Measurements from ENCODE around the gene CYB561D2. TPM values are rescaled to one million over a fixed set of nuclear protein-coding genes. Genes with fewer than 3 reads are reported as not detected.

The CYB561D2 gene
- total and polyA plus RNA-seq, 2 donors = 20.4 to 28.5 TPM

GRCh38 chr3:50345586-50346234 is 5.0 kb upstream of the CYB561D2 start, which contains the start of gene ZMYND10:
ZMYND10 (minus strand) TSS chr3:50345732; CDS start chr3:50345579, 153 bp downstream.
- Histone ChIP-seq H3K4me1 (ENCODE audit: control insufficient read depth in 2 of 2, insufficient read depth in 2 of 2, low read length in 2 of 2) (peaks cover 17 to 45% of the 10 kb centered on the region in 2 donors), H3K36me3 (ENCODE audit: control insufficient read depth in 2 of 2, insufficient read depth in 2 of 2, low read length in 1 of 2) (peaks cover 14 to 16% of the 10 kb centered on the region in 2 donors), H3K27ac (ENCODE audit: low read depth in 1 of 2, low read length in 1 of 2) (no peak within 1 kb of the TSS), H3K4me3 (ENCODE audit: low read length in 2 of 2) (peak within 1 kb of the TSS; percentile 9 to 24), H3K27me3 (ENCODE audit: control insufficient read depth in 2 of 2, insufficient read depth in 1 of 2, low read length in 1 of 2) (peaks cover 0 to 12% of the 10 kb centered on the region in 2 donors), H3K9me3 (ENCODE audit: control insufficient read depth in 2 of 2, insufficient read depth in 1 of 2, low read length in 1 of 2) (peaks cover 0 to 4% of the 10 kb centered on the region in 2 donors)
- WGBS = 10% methylated on average over 45 of the region's 45 CpGs
- peak in 3 of 9 donors; percentile 53 to 76 (median 69) for DNase-seq (ENCODE audit: low read depth in 6 of 9, low spot score in 9 of 9)

- no peak overlapping the region for H3K27ac ChIP-seq (ENCODE audit: low read depth in 1 of 2, low read length in 1 of 2)
- H3K4me3 ChIP-seq (ENCODE audit: low read length in 2 of 2) = no peak overlapping the region
- DNase-seq (ENCODE audit: low read depth in 6 of 9, low spot score in 9 of 9) = peak in 4 of 9 donors; percentile 41 to 72 (median 57)
- peaks cover 14 to 22% of the 10 kb centered on the region in 2 donors for H3K36me3 ChIP-seq (ENCODE audit: control insufficient read depth in 2 of 2, insufficient read depth in 2 of 2, low read length in 1 of 2)
- no peaks in the 10 kb centered on the region for H3K9me3 ChIP-seq (ENCODE audit: control insufficient read depth in 2 of 2, insufficient read depth in 1 of 2, low read length in 1 of 2)
- H3K27me3 ChIP-seq (ENCODE audit: control insufficient read depth in 2 of 2, insufficient read depth in 1 of 2, low read length in 1 of 2) = peaks cover 0 to 6% of the 10 kb centered on the region in 2 donors
- WGBS = 31% methylated on average over 14 of the region's 14 CpGs
- peaks cover 22 to 44% of the 10 kb centered on the region in 2 donors for H3K4me1 ChIP-seq (ENCODE audit: control insufficient read depth in 2 of 2, insufficient read depth in 2 of 2, low read length in 2 of 2)
Observed at GRCh38 chr3:50347187-50347813, 3.4 kb upstream of the CYB561D2 start.

GRCh38 chr3:50350213-50350526 is 492 bp upstream of the CYB561D2 start:
- Histone ChIP-seq H3K27me3 (ENCODE audit: control insufficient read depth in 2 of 2, insufficient read depth in 1 of 2, low read length in 1 of 2) (peaks cover 0 to 6% of the 10 kb centered on the region in 2 donors), H3K27ac (ENCODE audit: low read depth in 1 of 2, low read length in 1 of 2) (peak overlapping the region; percentile 72 to 99), H3K36me3 (ENCODE audit: control insufficient read depth in 2 of 2, insufficient read depth in 2 of 2, low read length in 1 of 2) (peaks cover 36 to 48% of the 10 kb centered on the region in 2 donors), H3K4me3 (ENCODE audit: low read length in 2 of 2) (peak overlapping the region; percentile 66 to 99), H3K9me3 (ENCODE audit: control insufficient read depth in 2 of 2, insufficient read depth in 1 of 2, low read length in 1 of 2) (no peaks in the 10 kb centered on the region), H3K4me1 (ENCODE audit: control insufficient read depth in 2 of 2, insufficient read depth in 2 of 2, low read length in 2 of 2) (peaks cover 22 to 42% of the 10 kb centered on the region in 2 donors)
- WGBS = 21% methylated on average over 7 of the region's 7 CpGs
- no peak for DNase-seq (ENCODE audit: low read depth in 6 of 9, low spot score in 9 of 9)

- no peak overlapping the region for H3K27ac ChIP-seq (ENCODE audit: low read depth in 1 of 2, low read length in 1 of 2)
- H3K4me1 ChIP-seq (ENCODE audit: control insufficient read depth in 2 of 2, insufficient read depth in 2 of 2, low read length in 2 of 2) = peaks cover 14 to 36% of the 10 kb centered on the region in 2 donors
- peaks cover 48 to 58% of the 10 kb centered on the region in 2 donors for H3K36me3 ChIP-seq (ENCODE audit: control insufficient read depth in 2 of 2, insufficient read depth in 2 of 2, low read length in 1 of 2)
- 78% methylated on average over 11 of the region's 11 CpGs for WGBS
- H3K4me3 ChIP-seq (ENCODE audit: low read length in 2 of 2) = peak overlapping the region; percentile 66 to 99
- no peak for DNase-seq (ENCODE audit: low read depth in 6 of 9, low spot score in 9 of 9)
- no peaks in the 10 kb centered on the region for H3K9me3 ChIP-seq (ENCODE audit: control insufficient read depth in 2 of 2, insufficient read depth in 1 of 2, low read length in 1 of 2)
- H3K27me3 ChIP-seq (ENCODE audit: control insufficient read depth in 2 of 2, insufficient read depth in 1 of 2, low read length in 1 of 2) = no peaks in the 10 kb centered on the region
Observed at GRCh38 chr3:50351323-50351697, 648 bp downstream of the CYB561D2 start.

- 66% methylated on average over 2 of the region's 2 CpGs for WGBS
- DNase-seq (ENCODE audit: low read depth in 6 of 9, low spot score in 9 of 9) = no peak
- Histone ChIP-seq H3K4me3 (ENCODE audit: low read length in 2 of 2) (no peak overlapping the region), H3K9me3 (ENCODE audit: control insufficient read depth in 2 of 2, insufficient read depth in 1 of 2, low read length in 1 of 2) (no peaks in the 10 kb centered on the region), H3K27ac (ENCODE audit: low read depth in 1 of 2, low read length in 1 of 2) (no peak overlapping the region), H3K27me3 (ENCODE audit: control insufficient read depth in 2 of 2, insufficient read depth in 1 of 2, low read length in 1 of 2) (no peaks in the 10 kb centered on the region), H3K4me1 (ENCODE audit: control insufficient read depth in 2 of 2, insufficient read depth in 2 of 2, low read length in 2 of 2) (peaks cover 25 to 45% of the 10 kb centered on the region in 2 donors), H3K36me3 (ENCODE audit: control insufficient read depth in 2 of 2, insufficient read depth in 2 of 2, low read length in 1 of 2) (peaks cover 55 to 67% of the 10 kb centered on the region in 2 donors)
Observed at GRCh38 chr3:50352781-50353180, 2.1 kb downstream of the CYB561D2 start.

- no peak overlapping the region for H3K27ac ChIP-seq (ENCODE audit: low read depth in 1 of 2, low read length in 1 of 2)
- no peaks in the 10 kb centered on the region for H3K27me3 ChIP-seq (ENCODE audit: control insufficient read depth in 2 of 2, insufficient read depth in 1 of 2, low read length in 1 of 2)
- WGBS = 96% methylated on average over 12 of the region's 12 CpGs
- H3K9me3 ChIP-seq (ENCODE audit: control insufficient read depth in 2 of 2, insufficient read depth in 1 of 2, low read length in 1 of 2) = no peaks in the 10 kb centered on the region
- DNase-seq (ENCODE audit: low read depth in 6 of 9, low spot score in 9 of 9) = no peak
- H3K36me3 ChIP-seq (ENCODE audit: control insufficient read depth in 2 of 2, insufficient read depth in 2 of 2, low read length in 1 of 2) = peaks cover 52 to 61% of the 10 kb centered on the region in 2 donors
- H3K4me3 ChIP-seq (ENCODE audit: low read length in 2 of 2) = no peak overlapping the region
- peaks cover 32 to 52% of the 10 kb centered on the region in 2 donors for H3K4me1 ChIP-seq (ENCODE audit: control insufficient read depth in 2 of 2, insufficient read depth in 2 of 2, low read length in 2 of 2)
Observed at GRCh38 chr3:50353245-50354004, 2.8 kb downstream of the CYB561D2 start.

GRCh38 chr3:50354186-50354764 is 3.6 kb downstream of the CYB561D2 start:
- WGBS = 97% methylated on average over 5 of the region's 5 CpGs
- H3K9me3 ChIP-seq (ENCODE audit: control insufficient read depth in 2 of 2, insufficient read depth in 1 of 2, low read length in 1 of 2) = no peaks in the 10 kb centered on the region
- peaks cover 36 to 54% of the 10 kb centered on the region in 2 donors for H3K4me1 ChIP-seq (ENCODE audit: control insufficient read depth in 2 of 2, insufficient read depth in 2 of 2, low read length in 2 of 2)
- H3K36me3 ChIP-seq (ENCODE audit: control insufficient read depth in 2 of 2, insufficient read depth in 2 of 2, low read length in 1 of 2) = peaks cover 49 to 56% of the 10 kb centered on the region in 2 donors
- H3K4me3 ChIP-seq (ENCODE audit: low read length in 2 of 2) = no peak overlapping the region
- H3K27ac ChIP-seq (ENCODE audit: low read depth in 1 of 2, low read length in 1 of 2) = no peak overlapping the region
- no peaks in the 10 kb centered on the region for H3K27me3 ChIP-seq (ENCODE audit: control insufficient read depth in 2 of 2, insufficient read depth in 1 of 2, low read length in 1 of 2)
- DNase-seq (ENCODE audit: low read depth in 6 of 9, low spot score in 9 of 9) = no peak

- Histone ChIP-seq H3K27me3 (ENCODE audit: control insufficient read depth in 2 of 2, insufficient read depth in 1 of 2, low read length in 1 of 2) (no peaks in the 10 kb centered on the region), H3K9me3 (ENCODE audit: control insufficient read depth in 2 of 2, insufficient read depth in 1 of 2, low read length in 1 of 2) (no peaks in the 10 kb centered on the region), H3K4me1 (ENCODE audit: control insufficient read depth in 2 of 2, insufficient read depth in 2 of 2, low read length in 2 of 2) (peaks cover 31 to 52% of the 10 kb centered on the region in 2 donors), H3K36me3 (ENCODE audit: control insufficient read depth in 2 of 2, insufficient read depth in 2 of 2, low read length in 1 of 2) (peaks cover 49 to 56% of the 10 kb centered on the region in 2 donors), H3K27ac (ENCODE audit: low read depth in 1 of 2, low read length in 1 of 2) (no peak overlapping the region), H3K4me3 (ENCODE audit: low read length in 2 of 2) (no peak overlapping the region)
- 95% methylated on average over 7 of the region's 7 CpGs for WGBS
- no peak for DNase-seq (ENCODE audit: low read depth in 6 of 9, low spot score in 9 of 9)
Observed at GRCh38 chr3:50354850-50355249, 4.2 kb downstream of the CYB561D2 start.
